ENCODE measurements around the gene SHKBP1.

Gene SHKBP1

GRCh38 chr19:40638327-40638726 lies 61.7 kb downstream of the SHKBP1 start:
- DNase-seq (ENCODE audit: low read depth in 3 of 3): no peak

- DNase-seq (ENCODE audit: low read depth in 3 of 3): no peak
Measured at GRCh38 chr19:40639638-40639982, 62.9 kb downstream of the SHKBP1 start.

GRCh38 chr19:40640744-40641143 lies 64.1 kb downstream of the SHKBP1 start:
- no peak for DNase-seq (ENCODE audit: low read depth in 3 of 3)
